Liver (tissue), 9 donors: ENCODE data around the gene CDC42BPB. TPM values are rescaled to one million over a fixed set of nuclear protein-coding genes. Genes with fewer than 3 reads are reported as not detected.

ENCODE experiments used
- DNase-seq: peaks from one replicate; pipeline ENCODE4 v3.0.0-alpha.2; 2017; ENCODE audit warnings: low spot score
- H3K27ac ChIP-seq, 2 donors: one replicate each; pipeline ENCODE4 v1.7.0; 2013; ENCODE audit warnings: inconsistent platforms in 2 of 2, low read length in 2 of 2, control low read depth in 1 of 2, low read depth in 1 of 2, mild to moderate bottlenecking in 1 of 2
- H3K27me3 ChIP-seq, 4 donors: one replicate each; pipeline versions ENCODE4 v1.6.1 to v1.7.0; 2013; ENCODE audit warnings: low read length in 3 of 4, inconsistent platforms in 1 of 4, mild to moderate bottlenecking in 1 of 4, moderate library complexity in 1 of 4; ENCODE audit not compliant: control insufficient read depth in 4 of 4, insufficient read depth in 4 of 4
- H3K36me3 ChIP-seq, 4 donors: one replicate each; pipeline versions ENCODE4 v1.6.1 to v1.7.0; 2013; ENCODE audit warnings: low read length in 3 of 4, mild to moderate bottlenecking in 3 of 4, low read depth in 1 of 4, moderate library complexity in 1 of 4; ENCODE audit not compliant: control insufficient read depth in 4 of 4, insufficient read depth in 3 of 4
- H3K4me1 ChIP-seq, 4 donors: one replicate each; pipeline versions ENCODE4 v1.6.1 to v1.7.0; 2013; ENCODE audit warnings: low read length in 3 of 4, mild to moderate bottlenecking in 3 of 4, moderate library complexity in 1 of 4; ENCODE audit not compliant: control insufficient read depth in 4 of 4, insufficient read depth in 4 of 4
- H3K4me3 ChIP-seq, 3 donors: one replicate each; pipeline versions ENCODE4 v1.6.1 to v1.7.0; 2013; ENCODE audit warnings: low read length in 3 of 3, control low read depth in 1 of 3, low read depth in 1 of 3, mild to moderate bottlenecking in 1 of 3
- H3K9ac ChIP-seq, 2 donors: one replicate each; pipeline ENCODE4 v1.7.0; 2013; ENCODE audit warnings: low read length in 2 of 2, mild to moderate bottlenecking in 2 of 2, moderate library complexity in 2 of 2, control low read depth in 1 of 2, low read depth in 1 of 2
- H3K9me3 ChIP-seq, 4 donors: one replicate each; pipeline versions ENCODE4 v1.6.1 to v1.7.0; 2013; ENCODE audit warnings: low read length in 3 of 4; ENCODE audit not compliant: control insufficient read depth in 4 of 4
- ATF3 ChIP-seq: IDR thresholded peaks from 2 replicates; pipeline ENCODE4 v1.6.1; 2016; ENCODE audit warnings: antibody characterized with exemption
- FOXA1 ChIP-seq: IDR thresholded peaks from 2 replicates; pipeline ENCODE4 v1.6.1; 2016; ENCODE audit warnings: antibody characterized with exemption
- FOXA2 ChIP-seq: IDR thresholded peaks from 2 replicates; pipeline ENCODE4 v1.6.1; 2016; ENCODE audit warnings: antibody characterized with exemption
- GABPA ChIP-seq, 2 donors: IDR thresholded peaks in 1 of 2; conservative IDR thresholded peaks in 1 of 2; 2 replicates each; pipeline ENCODE4 v1.6.1; 2016; ENCODE audit warnings: antibody characterized with exemption in 2 of 2, mild to moderate bottlenecking in 1 of 2, moderate library complexity in 1 of 2
- HNF4A ChIP-seq, 2 donors: conservative IDR thresholded peaks; 2 replicates each; pipeline ENCODE4 v1.6.1; 2016; ENCODE audit warnings: antibody characterized with exemption in 2 of 2, mild to moderate bottlenecking in 2 of 2
- HNF4G ChIP-seq: IDR thresholded peaks from 2 replicates; pipeline ENCODE4 v1.6.1; 2016; ENCODE audit warnings: antibody characterized with exemption
- JUND ChIP-seq, 2 donors: IDR thresholded peaks; 2 replicates each; pipeline ENCODE4 v1.6.1; 2016; ENCODE audit warnings: antibody characterized with exemption in 2 of 2
- MAX ChIP-seq: IDR thresholded peaks from 2 replicates; pipeline ENCODE4 v1.6.1; 2016; ENCODE audit warnings: antibody characterized with exemption
- NR2F2 ChIP-seq: IDR thresholded peaks from 2 replicates; pipeline ENCODE4 v1.6.1; 2016; ENCODE audit warnings: antibody characterized with exemption
- RAD21 ChIP-seq, 2 donors: IDR thresholded peaks; 2 replicates each; pipeline ENCODE4 v1.6.1; 2016; ENCODE audit warnings: antibody characterized with exemption in 2 of 2, mild to moderate bottlenecking in 2 of 2
- REST ChIP-seq: IDR thresholded peaks from 2 replicates; pipeline ENCODE4 v1.6.1; 2016; ENCODE audit warnings: antibody characterized with exemption, mild to moderate bottlenecking
- RXRA ChIP-seq, 2 donors: IDR thresholded peaks; 2 replicates each; pipeline ENCODE4 v1.6.1; 2017 to 2018; ENCODE audit warnings: antibody characterized with exemption in 2 of 2, mild to moderate bottlenecking in 1 of 2
- SP1 ChIP-seq: IDR thresholded peaks from 2 replicates; pipeline ENCODE4 v1.6.1; 2018; ENCODE audit warnings: antibody characterized with exemption, mild to moderate bottlenecking
- TAF1 ChIP-seq: conservative IDR thresholded peaks from 2 replicates; pipeline ENCODE4 v1.6.1; 2016; ENCODE audit warnings: antibody characterized with exemption, mild to moderate bottlenecking
- YY1 ChIP-seq: IDR thresholded peaks from 2 replicates; pipeline ENCODE4 v1.6.1; 2016; ENCODE audit warnings: antibody characterized with exemption, mild to moderate bottlenecking
- ZBTB33 ChIP-seq: IDR thresholded peaks from 2 replicates; pipeline ENCODE4 v1.6.1; 2016; ENCODE audit warnings: antibody characterized with exemption
- WGBS: extraction: QIAGEN DNeasy Blood & Tissue Kit; methylation state at CpG from one replicate; pipeline ENCODE4 v1.1.7; 2013; 5-methylcytosine and 5-hydroxymethylcytosine counted together
- polyA plus RNA-seq, 2 donors: library from polyadenylated mRNA; stranded (reverse) in 1 of 2; unstranded in 1 of 2; fragments of 200-250 nt in 1 of 2; fragments of >200 nt in 1 of 2; fragmentation: Nextera tagmentation in 1 of 2; extraction: Ambion mirVana in 1 of 2; gene quantifications; one replicate each; pipeline versions ENCODE4 v1.2.1 to v1.2.3, GENCODE V29; 2013 to 2015
- total RNA-seq, 2 donors: library from RNA; depleted of rRNA; stranded (reverse); fragments of >200 nt; gene quantifications; one replicate each; pipeline ENCODE4 v1.2.3, GENCODE V29; 2014
- TF ChIP-seq, protein P1 (sequence below): fragments of 150-350 bp; IDR thresholded peaks from 2 replicates; pipeline ENCODE4 v1.5.1; 2017; ENCODE audit warnings: improper control_type of control experiment, low read depth, low read length; ENCODE audit not compliant: missing input control
- donor health status: healthy.
- donor health status: healthy.
- donor health status: healthy.
- donor health status: healthy.
- donor health status: healthy.

Gene CDC42BPB
- total and polyA plus RNA-seq, 4 donors: 4.1 to 78.7 (median 29.7) TPM

GRCh38 chr14:103009559-103009958 is 47.8 kb downstream of the CDC42BPB start:
- no peak overlapping the region for H3K4me3 ChIP-seq
- H3K36me3 ChIP-seq: peaks cover 3 to 12% (median 7%) of the 10 kb centered on the region in 4 donors

GRCh38 chr14:103008768-103009357 is 48.5 kb downstream of the CDC42BPB start:
- Histone ChIP-seq H3K36me3 (peaks cover 3 to 12% (median 7%) of the 10 kb centered on the region in 4 donors), H3K9ac (no peak overlapping the region), H3K27me3 (no peaks in the 10 kb centered on the region), H3K4me3 (no peak overlapping the region), H3K4me1 (peaks cover 0 to 15% (median 3%) of the 10 kb centered on the region in 4 donors), H3K27ac (no peak overlapping the region), H3K9me3 (no peaks in the 10 kb centered on the region)
- TF ChIP-seq SP1: no peak
- no peak for TF ChIP-seq MAX
- no peak for TF ChIP-seq FOXA2
- no peak for TF ChIP-seq ZBTB33
- TF ChIP-seq YY1: no peak
- TF ChIP-seq RAD21 (IDR thresholded peaks at IDR 0.05): no peak
- no peak for TF ChIP-seq JUND (IDR thresholded peaks at IDR 0.05)
- WGBS: 87% methylated on average over 15 of the region's 15 CpGs
- DNase-seq: no peak

More at GRCh38 chr14:103009559-103009958, 47.8 kb downstream of the CDC42BPB start:
- no peak overlapping the region for H3K9ac ChIP-seq
- TF ChIP-seq SP1: no peak
- TF ChIP-seq, protein P1, sequence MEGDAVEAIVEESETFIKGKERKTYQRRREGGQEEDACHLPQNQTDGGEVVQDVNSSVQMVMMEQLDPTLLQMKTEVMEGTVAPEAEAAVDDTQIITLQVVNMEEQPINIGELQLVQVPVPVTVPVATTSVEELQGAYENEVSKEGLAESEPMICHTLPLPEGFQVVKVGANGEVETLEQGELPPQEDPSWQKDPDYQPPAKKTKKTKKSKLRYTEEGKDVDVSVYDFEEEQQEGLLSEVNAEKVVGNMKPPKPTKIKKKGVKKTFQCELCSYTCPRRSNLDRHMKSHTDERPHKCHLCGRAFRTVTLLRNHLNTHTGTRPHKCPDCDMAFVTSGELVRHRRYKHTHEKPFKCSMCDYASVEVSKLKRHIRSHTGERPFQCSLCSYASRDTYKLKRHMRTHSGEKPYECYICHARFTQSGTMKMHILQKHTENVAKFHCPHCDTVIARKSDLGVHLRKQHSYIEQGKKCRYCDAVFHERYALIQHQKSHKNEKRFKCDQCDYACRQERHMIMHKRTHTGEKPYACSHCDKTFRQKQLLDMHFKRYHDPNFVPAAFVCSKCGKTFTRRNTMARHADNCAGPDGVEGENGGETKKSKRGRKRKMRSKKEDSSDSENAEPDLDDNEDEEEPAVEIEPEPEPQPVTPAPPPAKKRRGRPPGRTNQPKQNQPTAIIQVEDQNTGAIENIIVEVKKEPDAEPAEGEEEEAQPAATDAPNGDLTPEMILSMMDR: no peak
- TF ChIP-seq TAF1: no peak
- TF ChIP-seq YY1: no peak
- TF ChIP-seq RXRA (IDR thresholded peaks at IDR 0.05): no peak
- H3K9me3 ChIP-seq: no peaks in the 10 kb centered on the region
- no peak overlapping the region for H3K27ac ChIP-seq
- WGBS: 90% methylated on average over 2 of the region's 2 CpGs
- no peaks in the 10 kb centered on the region for H3K27me3 ChIP-seq
- peaks cover 0 to 8% (median 1%) of the 10 kb centered on the region in 4 donors for H3K4me1 ChIP-seq
- no peak for DNase-seq

GRCh38 chr14:103008126-103008525 is 49.2 kb downstream of the CDC42BPB start:
- H3K36me3 ChIP-seq: peaks cover 5 to 12% (median 9%) of the 10 kb centered on the region in 4 donors
- H3K9me3 ChIP-seq: no peaks in the 10 kb centered on the region
- DNase-seq: no peak
- H3K27ac ChIP-seq: no peak overlapping the region
- H3K27me3 ChIP-seq: no peaks in the 10 kb centered on the region
- WGBS: 88% methylated on average over 10 of the region's 10 CpGs
- H3K4me1 ChIP-seq: peaks cover 0 to 15% (median 3%) of the 10 kb centered on the region in 4 donors
- H3K9ac ChIP-seq: no peak overlapping the region
- H3K4me3 ChIP-seq: no peak overlapping the region
- no peak for TF ChIP-seq JUND (IDR thresholded peaks at IDR 0.05)
- no peak for TF ChIP-seq NR2F2
- TF ChIP-seq ZBTB33: no peak
- TF ChIP-seq FOXA2: no peak
- TF ChIP-seq RXRA (IDR thresholded peaks at IDR 0.05): no peak
- no peak for TF ChIP-seq SP1
- TF ChIP-seq HNF4G: no peak
- TF ChIP-seq HNF4A (conservative IDR thresholded peaks at IDR 0.05): no peak
- TF ChIP-seq RAD21 (IDR thresholded peaks at IDR 0.05): no peak
- no peak for TF ChIP-seq TAF1
- no peak for TF ChIP-seq FOXA1
- no peak for TF ChIP-seq GABPA (IDR thresholded peaks at IDR 0.05 in 1 of 2, conservative IDR thresholded peaks at IDR 0.05 in 1 of 2)
- TF ChIP-seq REST: no peak
- no peak for TF ChIP-seq MAX
- no peak for TF ChIP-seq ATF3
